NCI-H146 (cell line): ENCODE results near the gene PFDN4.

Source experiments
- DNase-seq: peaks from one replicate; lab custom pipeline; 2025; lab: John Stamatoyannopoulos, UW

The PFDN4 gene

GRCh38 chr20:54207743-54208547 is at the start of gene PFDN4:
TSS of gene PFDN4 (plus strand) at chr20:54208087. CDS start at chr20:54208101, 14 bp downstream.
- DNase-seq: peak; percentile 82

- DNase-seq: no peak
Observed at GRCh38 chr20:54158226-54158625, 49.7 kb upstream of the PFDN4 start.

- no peak for DNase-seq
Observed at GRCh38 chr20:54158856-54159418, 49.0 kb upstream of the PFDN4 start.

GRCh38 chr20:54160065-54161007 is 47.6 kb upstream of the PFDN4 start:
- DNase-seq: no peak

- DNase-seq: no peak
Observed at GRCh38 chr20:54161008-54161820, 46.7 kb upstream of the PFDN4 start.

- DNase-seq: no peak
Observed at GRCh38 chr20:54161821-54162149, 46.1 kb upstream of the PFDN4 start.

- DNase-seq: no peak
Observed at GRCh38 chr20:54162378-54163009, 45.4 kb upstream of the PFDN4 start.

GRCh38 chr20:54163402-54163801 is 44.5 kb upstream of the PFDN4 start:
- DNase-seq: no peak

- no peak for DNase-seq
Observed at GRCh38 chr20:54165014-54165413, 42.9 kb upstream of the PFDN4 start.

GRCh38 chr20:54165803-54166202 is 42.1 kb upstream of the PFDN4 start:
- no peak for DNase-seq

- no peak for DNase-seq
Observed at GRCh38 chr20:54166987-54167662, 40.8 kb upstream of the PFDN4 start.

- DNase-seq: no peak
Observed at GRCh38 chr20:54167909-54168872, 39.7 kb upstream of the PFDN4 start.

- DNase-seq: no peak
Observed at GRCh38 chr20:54168961-54169862, 38.7 kb upstream of the PFDN4 start.

GRCh38 chr20:54170026-54170471 is 37.8 kb upstream of the PFDN4 start:
- no peak for DNase-seq

- no peak for DNase-seq
Observed at GRCh38 chr20:54170963-54171362, 36.9 kb upstream of the PFDN4 start.

GRCh38 chr20:54172532-54172855 is 35.4 kb upstream of the PFDN4 start:
- DNase-seq: no peak

GRCh38 chr20:54172856-54173652 is 34.8 kb upstream of the PFDN4 start:
- DNase-seq: no peak
